Measurements from ENCODE around the gene GTF3C1. TPM values are rescaled to one million over a fixed set of nuclear protein-coding genes. Genes with fewer than 3 reads are reported as not detected.

The GTF3C1 gene
- total RNA-seq, 1 experiment from 2014 or later: 121 TPM

- intact Hi-C loops (cut with micrococcal nuclease; ENCODE audit: unreplicated experiment) (no loop called here), in situ Hi-C loops (cut with HindIII; ENCODE audit: low pct_unique_long_range_greater_than_20kb, low sequenced_read_pairs) (no loop called here)
- Histone ChIP-seq H3K4me3 (ENCODE audit: low read depth in 2 of 2, low read length in 2 of 2) (no peak overlapping the region), H3K27me3 (ENCODE audit: control insufficient read depth, insufficient read depth, low read length) (no peaks in the 10 kb centered on the region), H3K27ac (ENCODE audit: low read length) (no peak overlapping the region), H3K9me3 (ENCODE audit: control insufficient read depth, insufficient read depth, low read depth, low read length) (no peaks in the 10 kb centered on the region), H3K4me1 (ENCODE audit: control insufficient read depth, insufficient read depth, low read length) (peaks cover 17% of the 10 kb centered on the region), H3K36me3 (ENCODE audit: control insufficient read depth, insufficient read depth, low read length) (peaks cover 7% of the 10 kb centered on the region; the same call in 1 of the 2 replicates)
- CTCF ChIA-PET: no interaction called here
- ATAC-seq: no peak
- DNase-seq (ENCODE audit: low read depth, low spot score): no peak
- BruUV-seq (replicated peaks): no TSS peak
- TF ChIP-seq POLR2AphosphoS5 (IDR thresholded peaks at IDR 0.05; ENCODE audit: low read depth, low read length) (no peak), TCF7L2 (IDR thresholded peaks at IDR 0.05; ENCODE audit: low read depth, low read length) (no peak), SIN3A (IDR thresholded peaks at IDR 0.05; ENCODE audit: borderline replicate concordance, insufficient read depth, low read depth, low read length) (no peak)
- TF ChIP-seq, protein P1, sequence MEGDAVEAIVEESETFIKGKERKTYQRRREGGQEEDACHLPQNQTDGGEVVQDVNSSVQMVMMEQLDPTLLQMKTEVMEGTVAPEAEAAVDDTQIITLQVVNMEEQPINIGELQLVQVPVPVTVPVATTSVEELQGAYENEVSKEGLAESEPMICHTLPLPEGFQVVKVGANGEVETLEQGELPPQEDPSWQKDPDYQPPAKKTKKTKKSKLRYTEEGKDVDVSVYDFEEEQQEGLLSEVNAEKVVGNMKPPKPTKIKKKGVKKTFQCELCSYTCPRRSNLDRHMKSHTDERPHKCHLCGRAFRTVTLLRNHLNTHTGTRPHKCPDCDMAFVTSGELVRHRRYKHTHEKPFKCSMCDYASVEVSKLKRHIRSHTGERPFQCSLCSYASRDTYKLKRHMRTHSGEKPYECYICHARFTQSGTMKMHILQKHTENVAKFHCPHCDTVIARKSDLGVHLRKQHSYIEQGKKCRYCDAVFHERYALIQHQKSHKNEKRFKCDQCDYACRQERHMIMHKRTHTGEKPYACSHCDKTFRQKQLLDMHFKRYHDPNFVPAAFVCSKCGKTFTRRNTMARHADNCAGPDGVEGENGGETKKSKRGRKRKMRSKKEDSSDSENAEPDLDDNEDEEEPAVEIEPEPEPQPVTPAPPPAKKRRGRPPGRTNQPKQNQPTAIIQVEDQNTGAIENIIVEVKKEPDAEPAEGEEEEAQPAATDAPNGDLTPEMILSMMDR (IDR thresholded peaks at IDR 0.05): no peak
- TF ChIP-seq, protein P2, sequence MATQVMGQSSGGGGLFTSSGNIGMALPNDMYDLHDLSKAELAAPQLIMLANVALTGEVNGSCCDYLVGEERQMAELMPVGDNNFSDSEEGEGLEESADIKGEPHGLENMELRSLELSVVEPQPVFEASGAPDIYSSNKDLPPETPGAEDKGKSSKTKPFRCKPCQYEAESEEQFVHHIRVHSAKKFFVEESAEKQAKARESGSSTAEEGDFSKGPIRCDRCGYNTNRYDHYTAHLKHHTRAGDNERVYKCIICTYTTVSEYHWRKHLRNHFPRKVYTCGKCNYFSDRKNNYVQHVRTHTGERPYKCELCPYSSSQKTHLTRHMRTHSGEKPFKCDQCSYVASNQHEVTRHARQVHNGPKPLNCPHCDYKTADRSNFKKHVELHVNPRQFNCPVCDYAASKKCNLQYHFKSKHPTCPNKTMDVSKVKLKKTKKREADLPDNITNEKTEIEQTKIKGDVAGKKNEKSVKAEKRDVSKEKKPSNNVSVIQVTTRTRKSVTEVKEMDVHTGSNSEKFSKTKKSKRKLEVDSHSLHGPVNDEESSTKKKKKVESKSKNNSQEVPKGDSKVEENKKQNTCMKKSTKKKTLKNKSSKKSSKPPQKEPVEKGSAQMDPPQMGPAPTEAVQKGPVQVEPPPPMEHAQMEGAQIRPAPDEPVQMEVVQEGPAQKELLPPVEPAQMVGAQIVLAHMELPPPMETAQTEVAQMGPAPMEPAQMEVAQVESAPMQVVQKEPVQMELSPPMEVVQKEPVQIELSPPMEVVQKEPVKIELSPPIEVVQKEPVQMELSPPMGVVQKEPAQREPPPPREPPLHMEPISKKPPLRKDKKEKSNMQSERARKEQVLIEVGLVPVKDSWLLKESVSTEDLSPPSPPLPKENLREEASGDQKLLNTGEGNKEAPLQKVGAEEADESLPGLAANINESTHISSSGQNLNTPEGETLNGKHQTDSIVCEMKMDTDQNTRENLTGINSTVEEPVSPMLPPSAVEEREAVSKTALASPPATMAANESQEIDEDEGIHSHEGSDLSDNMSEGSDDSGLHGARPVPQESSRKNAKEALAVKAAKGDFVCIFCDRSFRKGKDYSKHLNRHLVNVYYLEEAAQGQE (IDR thresholded peaks at IDR 0.05; ENCODE audit: insufficient read depth in 1 of 2, low read depth in 2 of 2, low read length in 1 of 2): no peak
- POLR2A ChIA-PET: no interaction called here
Measured at GRCh38 chr16:27547134-27547533, 2.6 kb downstream of the GTF3C1 start.

DNA sequence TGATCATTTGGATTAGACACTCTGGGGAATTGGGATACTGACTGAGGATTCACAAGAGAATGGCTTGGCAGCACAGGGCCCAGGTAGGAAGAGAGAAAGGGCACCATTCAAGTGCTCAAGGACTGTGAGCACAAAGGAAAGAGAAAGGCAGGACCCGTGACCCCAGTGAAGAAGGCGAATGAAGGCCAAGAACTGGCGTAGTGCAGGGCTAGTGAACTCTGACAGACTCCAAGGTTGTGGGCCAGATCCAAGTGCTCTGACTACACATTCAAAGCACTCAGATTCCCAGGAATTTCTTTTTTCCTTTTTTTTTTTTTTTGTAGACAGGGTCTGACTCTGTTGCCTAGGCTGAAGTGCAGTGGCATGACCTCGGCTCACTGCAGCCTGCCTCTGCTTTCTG lies 5.0 kb downstream of the GTF3C1 start:
- TF ChIP-seq TCF7L2 (IDR thresholded peaks at IDR 0.05; ENCODE audit: low read depth, low read length): no peak
- no peak for TF ChIP-seq POLR2AphosphoS5 (IDR thresholded peaks at IDR 0.05; ENCODE audit: low read depth, low read length)
- TF ChIP-seq, protein P1 (IDR thresholded peaks at IDR 0.05): no peak
- TF ChIP-seq, protein P2 (IDR thresholded peaks at IDR 0.05; ENCODE audit: insufficient read depth in 1 of 2, low read depth in 2 of 2, low read length in 1 of 2): no peak
- TF ChIP-seq SIN3A (IDR thresholded peaks at IDR 0.05; ENCODE audit: borderline replicate concordance, insufficient read depth, low read depth, low read length): no peak
- no peak for ATAC-seq
- Histone ChIP-seq H3K4me1 (ENCODE audit: control insufficient read depth, insufficient read depth, low read length) (peaks cover 11% of the 10 kb centered on the region), H3K27me3 (ENCODE audit: control insufficient read depth, insufficient read depth, low read length) (no peaks in the 10 kb centered on the region), H3K4me3 (ENCODE audit: low read depth in 2 of 2, low read length in 2 of 2) (no peak overlapping the region), H3K9me3 (ENCODE audit: control insufficient read depth, insufficient read depth, low read depth, low read length) (no peaks in the 10 kb centered on the region), H3K36me3 (ENCODE audit: control insufficient read depth, insufficient read depth, low read length) (peaks cover 12% of the 10 kb centered on the region), H3K27ac (ENCODE audit: low read length) (no peak overlapping the region)
- BruUV-seq (replicated peaks): no TSS peak
- ChIA-PET POLR2A (interaction anchor here (0.6 kb wide), 1 partner anchor 46 kb away, joined by 5 read pairs; no protein-coding TSS in a partner anchor), CTCF (no interaction called here)
- in situ Hi-C loops (cut with HindIII; ENCODE audit: low pct_unique_long_range_greater_than_20kb, low sequenced_read_pairs): no loop called here
- intact Hi-C loops (cut with micrococcal nuclease; ENCODE audit: unreplicated experiment): no loop called here
- no peak for DNase-seq (ENCODE audit: low read depth, low spot score)

Measured in Panc1 (cell line).